ENCODE measurements around the gene NUBP2. TPM values are rescaled to one million over a fixed set of nuclear protein-coding genes. Genes with fewer than 3 reads are reported as not detected.

NUBP2 gene
- total RNA-seq, 2 experiments from 2014 or later, result 55.6 to 55.9 TPM

GRCh38 chr16:1828645-1829410 is 46.1 kb downstream of the NUBP2 start:
- Mint-ChIP-seq H3K27me3 (no peaks in the 10 kb centered on the region), H3K27ac (no peak overlapping the region), H3K9me3 (no peaks in the 10 kb centered on the region), H3K4me1 (peaks cover 18% of the 10 kb centered on the region), H3K36me3 (peaks cover 3% of the 10 kb centered on the region), H3K4me3 (no peak overlapping the region)
- DNase-seq (no peak), ATAC-seq (ENCODE audit: low read depth) (no peak)
- POLR2A ChIA-PET, result no interaction called here

GRCh38 chr16:1830213-1830612 is 47.5 kb downstream of the NUBP2 start:
- DNase-seq (no peak), ATAC-seq (ENCODE audit: low read depth) (no peak)
- POLR2A ChIA-PET, result no interaction called here
- H3K4me1 Mint-ChIP-seq, result peaks cover 15% of the 10 kb centered on the region
- H3K27me3 Mint-ChIP-seq, result no peaks in the 10 kb centered on the region
- H3K27ac Mint-ChIP-seq, result no peak overlapping the region
- H3K4me3 Mint-ChIP-seq, result no peak overlapping the region
- no peaks in the 10 kb centered on the region for H3K9me3 Mint-ChIP-seq
- H3K36me3 Mint-ChIP-seq, result peaks cover 3% of the 10 kb centered on the region

- no peak for ATAC-seq (ENCODE audit: low read depth)
- Mint-ChIP-seq H3K27ac (no peak overlapping the region), H3K9me3 (no peaks in the 10 kb centered on the region), H3K4me3 (no peak overlapping the region), H3K27me3 (no peaks in the 10 kb centered on the region), H3K4me1 (peaks cover 12% of the 10 kb centered on the region), H3K36me3 (peaks cover 3% of the 10 kb centered on the region)
- no peak for DNase-seq
- POLR2A ChIA-PET, result no interaction called here
These were observed 48.7 kb downstream of the NUBP2 start for GRCh38 chr16:1831186-1832075.

GRCh38 chr16:1832838-1833454 is 50.2 kb downstream of the NUBP2 start:
- Mint-ChIP-seq H3K4me1 (peaks cover 9% of the 10 kb centered on the region), H3K27ac (no peak overlapping the region), H3K4me3 (no peak overlapping the region), H3K36me3 (peaks cover 3% of the 10 kb centered on the region), H3K27me3 (no peaks in the 10 kb centered on the region), H3K9me3 (no peaks in the 10 kb centered on the region)
- no peak for DNase-seq
- POLR2A ChIA-PET, result interaction anchor here (1.0 kb wide), 1 partner anchor 132 kb away, joined by 4 read pairs; the partner anchor contains the start of gene RPS2
- ATAC-seq (ENCODE audit: low read depth), result no peak

- no peak for DNase-seq
- Mint-ChIP-seq H3K36me3 (peaks cover 3% of the 10 kb centered on the region), H3K27ac (no peak overlapping the region), H3K4me1 (peaks cover 5% of the 10 kb centered on the region), H3K27me3 (no peaks in the 10 kb centered on the region), H3K9me3 (no peaks in the 10 kb centered on the region), H3K4me3 (no peak overlapping the region)
- no peak for ATAC-seq (ENCODE audit: low read depth)
- POLR2A ChIA-PET, result no interaction called here
These were observed 51.3 kb downstream of the NUBP2 start for GRCh38 chr16:1834096-1834495.

Small RNA genes lying within 50 kb of the gene (microRNA-seq; reads per million reads assigned to microRNA genes)
- gene MIR3177, result 4.2 reads per million

Other genes starting within 250 kb of the NUBP2 start
- gene TMEM204, start 249.3 kb upstream of the NUBP2 start, total RNA-seq, result 10 to 100 TPM; 68.3 to 72.0 TPM
- 10 to 100 TPM; 11.7 to 12.8 TPM for gene IFT140, start 170.9 kb upstream of the NUBP2 start, total RNA-seq
- gene CRAMP1, start 170.6 kb upstream of the NUBP2 start, total RNA-seq, result 10 to 100 TPM; 25.2 to 27.8 TPM
- 10 to 100 TPM; 44.7 to 45.1 TPM for gene JPT2, start 104.7 kb upstream of the NUBP2 start, total RNA-seq
- 100 to 1,000 TPM; 146 to 157 TPM for gene MAPK8IP3, start 76.8 kb upstream of the NUBP2 start, total RNA-seq
- 10 to 100 TPM; 58.1 to 60.9 TPM for gene NME3, start 11.4 kb upstream of the NUBP2 start, total RNA-seq
- gene EME2, start 10.2 kb upstream of the NUBP2 start, total RNA-seq, result 10 to 100 TPM; 28.7 to 36.3 TPM
- gene MRPS34, start 9.8 kb upstream of the NUBP2 start, total RNA-seq, result 100 to 1,000 TPM in 1 of 2 experiments, 10 to 100 TPM in 1; 91.6 to 103 TPM
- 10 to 100 TPM; 67.8 to 74.1 TPM for gene SPSB3, start 389 bp upstream of the NUBP2 start, total RNA-seq
- under 1 TPM; 0.23 to 0.55 TPM for gene IGFALS, start 10.7 kb downstream of the NUBP2 start, total RNA-seq
- gene HAGH, start 43.9 kb downstream of the NUBP2 start, total RNA-seq, result 10 to 100 TPM; 48.7 to 51.6 TPM
- gene FAHD1, start 44.2 kb downstream of the NUBP2 start, total RNA-seq, result 10 to 100 TPM; 12.0 to 12.2 TPM
- gene MEIOB, start 89.2 kb downstream of the NUBP2 start, total RNA-seq, result not detected
- gene HS3ST6, start 135.5 kb downstream of the NUBP2 start, total RNA-seq, result not detected
- 10 to 100 TPM; 12.0 to 12.5 TPM for gene MSRB1, start 160.2 kb downstream of the NUBP2 start, total RNA-seq
- gene RPL3L, start 171.7 kb downstream of the NUBP2 start, total RNA-seq, result not detected
- gene NDUFB10, start 176.6 kb downstream of the NUBP2 start, total RNA-seq, result 100 to 1,000 TPM; 108 to 115 TPM
- gene RPS2, start 181.9 kb downstream of the NUBP2 start, total RNA-seq, result 1,000 to 10,000 TPM; 2,404 to 2,409 TPM
- not detected for gene RNF151, start 183.9 kb downstream of the NUBP2 start, total RNA-seq
- 10 to 100 TPM; 29.4 to 30.7 TPM for gene TBL3, start 189.1 kb downstream of the NUBP2 start, total RNA-seq
- gene NOXO1, start 198.5 kb downstream of the NUBP2 start, total RNA-seq, result 1 to 10 TPM in 1 of 2 experiments, under 1 TPM in 1; 0.58 to 1.8 TPM
- gene GFER, start 201.2 kb downstream of the NUBP2 start, total RNA-seq, result 10 to 100 TPM; 28.8 to 31.9 TPM
- gene SYNGR3, start 207.0 kb downstream of the NUBP2 start, total RNA-seq, result 1 to 10 TPM; 2.0 to 2.2 TPM
- 10 to 100 TPM; 67.8 to 77.1 TPM for gene ZNF598, start 226.9 kb downstream of the NUBP2 start, total RNA-seq
- gene NPW, start 236.8 kb downstream of the NUBP2 start, total RNA-seq, result under 1 TPM in 1 of 2 experiments, not detected in 1; 0.42 TPM
- 1 to 10 TPM; 4.2 to 4.3 TPM for gene NHERF2, start 243.9 kb downstream of the NUBP2 start, total RNA-seq